Lower lobe of right lung (tissue), 2 donors: ENCODE results near the gene LRRC10B. TPM values are rescaled to one million over a fixed set of nuclear protein-coding genes. Genes with fewer than 3 reads are reported as not detected.
A peak's percentile ranks its signal among the peaks of the same experiment; 100 is the strongest.

Experiments
- ATAC-seq, 2 donors: fragments of 200-7000 bp; cut with Tn5 transposase; one replicate each; pipeline ENCODE4 v1.9.1; 2020 to 2022; ENCODE audit warnings: mild to moderate bottlenecking in 2 of 2, moderate library complexity in 2 of 2
- DNase-seq: peaks from one replicate; pipeline ENCODE4 v3.0.0-alpha.2; 2020
- H3K27ac ChIP-seq: fragments of 200-600 bp; one replicate; pipeline ENCODE4 v1.8.0; 2022
- H3K27me3 ChIP-seq: fragments of 200-600 bp; one replicate; pipeline ENCODE4 v1.8.0; 2022; ENCODE audit warnings: low read depth
- H3K36me3 ChIP-seq: fragments of 200-600 bp; one replicate; pipeline ENCODE4 v1.8.0; 2022; ENCODE audit warnings: mild to moderate bottlenecking
- H3K4me1 ChIP-seq: fragments of 200-600 bp; one replicate; pipeline ENCODE4 v1.8.0; 2022
- H3K4me3 ChIP-seq: fragments of 200-600 bp; one replicate; pipeline ENCODE4 v1.8.0; 2022; ENCODE audit warnings: mild to moderate bottlenecking
- H3K9me3 ChIP-seq: fragments of 200-600 bp; one replicate; pipeline ENCODE4 v1.8.0; 2022
- intact Hi-C: fragments of 100-400 bp; cut with DNase I; formaldehyde crosslinking; loops from one replicate; pipeline ENCODE4 v1.11.0; 2022
- total RNA-seq: library from RNA; stranded (reverse); fragmentation: NEBNext Ultra II Directional; extraction: Animal tissue kit (Norgen Biotek cat#: 25700); gene quantifications from one replicate; pipeline ENCODE4 v1.2.1, GENCODE V29; 2021
- TF ChIP-seq, protein P1 (sequence below): fragments of 200-600 bp; IDR thresholded peaks from one replicate; pipeline ENCODE4 v1.8.0; 2022; ENCODE audit warnings: antibody characterized with exemption, mild to moderate bottlenecking
- donor health status: DM: no; HTN: yes; CAD: no; lungs with severe emphysema.

The LRRC10B gene
- total RNA-seq, 1 donor from 2014 or later: 6.4 TPM

GRCh38 chr11:61482513-61482912 is 26.0 kb upstream of the LRRC10B start:
- intact Hi-C loops: no loop called here
- DNase-seq (no peak), ATAC-seq (peak; percentile 9 to 32)
- Histone ChIP-seq H3K36me3 (no peaks in the 10 kb centered on the region), H3K9me3 (no peaks in the 10 kb centered on the region), H3K27me3 (peaks cover 11% of the 10 kb centered on the region), H3K4me3 (no peak overlapping the region), H3K27ac (no peak overlapping the region), H3K4me1 (peaks cover 6% of the 10 kb centered on the region)
- TF ChIP-seq, protein P1, sequence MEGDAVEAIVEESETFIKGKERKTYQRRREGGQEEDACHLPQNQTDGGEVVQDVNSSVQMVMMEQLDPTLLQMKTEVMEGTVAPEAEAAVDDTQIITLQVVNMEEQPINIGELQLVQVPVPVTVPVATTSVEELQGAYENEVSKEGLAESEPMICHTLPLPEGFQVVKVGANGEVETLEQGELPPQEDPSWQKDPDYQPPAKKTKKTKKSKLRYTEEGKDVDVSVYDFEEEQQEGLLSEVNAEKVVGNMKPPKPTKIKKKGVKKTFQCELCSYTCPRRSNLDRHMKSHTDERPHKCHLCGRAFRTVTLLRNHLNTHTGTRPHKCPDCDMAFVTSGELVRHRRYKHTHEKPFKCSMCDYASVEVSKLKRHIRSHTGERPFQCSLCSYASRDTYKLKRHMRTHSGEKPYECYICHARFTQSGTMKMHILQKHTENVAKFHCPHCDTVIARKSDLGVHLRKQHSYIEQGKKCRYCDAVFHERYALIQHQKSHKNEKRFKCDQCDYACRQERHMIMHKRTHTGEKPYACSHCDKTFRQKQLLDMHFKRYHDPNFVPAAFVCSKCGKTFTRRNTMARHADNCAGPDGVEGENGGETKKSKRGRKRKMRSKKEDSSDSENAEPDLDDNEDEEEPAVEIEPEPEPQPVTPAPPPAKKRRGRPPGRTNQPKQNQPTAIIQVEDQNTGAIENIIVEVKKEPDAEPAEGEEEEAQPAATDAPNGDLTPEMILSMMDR: peak; percentile 41

DNA sequence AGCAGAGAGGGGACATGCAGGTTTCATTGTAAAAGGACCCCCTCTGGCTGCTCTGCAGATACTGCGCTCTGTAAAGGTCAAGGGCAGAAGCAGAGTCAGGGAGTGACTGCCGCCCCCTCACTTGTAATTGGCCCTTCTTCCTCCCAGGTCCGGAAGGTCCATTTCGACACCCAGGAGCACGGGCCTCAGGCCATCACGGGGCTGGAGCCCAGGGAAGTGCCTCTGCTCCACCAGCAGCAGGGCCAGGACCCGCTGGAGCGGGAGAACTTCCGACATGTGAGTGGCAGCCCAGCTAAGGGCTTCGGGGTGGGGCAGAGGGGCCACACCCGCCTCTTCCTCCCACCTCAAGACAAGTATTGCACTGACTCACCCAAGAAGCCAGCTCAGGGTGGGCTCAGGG is 24.0 kb upstream of the LRRC10B start:
- H3K36me3 ChIP-seq: no peaks in the 10 kb centered on the region
- H3K9me3 ChIP-seq: no peaks in the 10 kb centered on the region
- peaks cover 6% of the 10 kb centered on the region for H3K4me1 ChIP-seq
- no peak overlapping the region for H3K4me3 ChIP-seq
- ATAC-seq: no peak
- peaks cover 11% of the 10 kb centered on the region for H3K27me3 ChIP-seq
- DNase-seq: peak; percentile 57
- no peak overlapping the region for H3K27ac ChIP-seq
- intact Hi-C loops: no loop called here
- TF ChIP-seq, protein P1: no peak

DNA sequence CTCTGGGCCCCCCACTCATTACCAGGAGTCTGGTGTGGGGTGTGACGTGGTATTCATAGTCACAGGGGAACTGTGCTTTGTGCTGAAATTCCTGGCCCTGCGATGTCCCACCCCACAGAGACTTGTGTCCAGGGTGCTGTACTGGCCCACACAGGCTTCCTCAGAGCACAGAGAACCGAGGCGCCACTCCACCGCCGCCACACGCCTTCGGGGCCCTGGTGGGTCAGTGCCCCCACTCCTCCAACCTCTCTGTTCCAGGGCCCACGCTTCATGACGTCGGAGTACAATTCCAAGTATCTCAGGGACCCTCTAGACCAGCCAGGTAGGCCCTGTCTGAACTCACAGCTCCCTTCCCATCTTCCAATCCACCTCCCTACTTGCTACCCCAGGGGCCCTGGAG is 23.5 kb upstream of the LRRC10B start:
- TF ChIP-seq, protein P1: no peak
- no peak for DNase-seq
- Histone ChIP-seq H3K9me3 (no peaks in the 10 kb centered on the region), H3K4me3 (no peak overlapping the region), H3K36me3 (no peaks in the 10 kb centered on the region), H3K4me1 (peaks cover 12% of the 10 kb centered on the region), H3K27ac (no peak overlapping the region), H3K27me3 (peaks cover 11% of the 10 kb centered on the region)
- no peak for ATAC-seq
- intact Hi-C loops: no loop called here

GRCh38 chr11:61486011-61486620 is 22.4 kb upstream of the LRRC10B start:
- no peak for ATAC-seq
- no peak for DNase-seq
- H3K4me1 ChIP-seq: peaks cover 18% of the 10 kb centered on the region
- no peak overlapping the region for H3K27ac ChIP-seq
- H3K36me3 ChIP-seq: no peaks in the 10 kb centered on the region
- peaks cover 11% of the 10 kb centered on the region for H3K27me3 ChIP-seq
- H3K9me3 ChIP-seq: no peaks in the 10 kb centered on the region
- H3K4me3 ChIP-seq: no peak overlapping the region
- TF ChIP-seq, protein P1: no peak
- intact Hi-C loops: no loop called here

- H3K27me3 ChIP-seq: peaks cover 8% of the 10 kb centered on the region
- H3K36me3 ChIP-seq: no peaks in the 10 kb centered on the region
- TF ChIP-seq, protein P1: no peak
- intact Hi-C loops: no loop called here
- no peak for DNase-seq
- peaks cover 18% of the 10 kb centered on the region for H3K4me1 ChIP-seq
- H3K4me3 ChIP-seq: no peak overlapping the region
- ATAC-seq: no peak
- no peaks in the 10 kb centered on the region for H3K9me3 ChIP-seq
- no peak overlapping the region for H3K27ac ChIP-seq
Observed at GRCh38 chr11:61486779-61487178, 21.8 kb upstream of the LRRC10B start.
